AG09309 (cell line): Measurements from ENCODE around the gene NHERF2.
"Not testable (repeated sequence)": the region's sequence is repeated elsewhere in the genome, so short reads cannot be mapped to it uniquely, and the experiment has no call there.

Experiments used
- DNase-seq: peaks from one replicate; pipeline ENCODE4 v3.0.0-alpha.2; 2010; ENCODE audit warnings: low read depth
- H3K4me3 ChIP-seq: 2 replicates; pipeline ENCODE4 v1.5.1; 2011; ENCODE audit warnings: mild to moderate bottlenecking, low read depth, low read length, moderate library complexity; ENCODE audit not compliant: control insufficient read depth
- TF ChIP-seq, protein P1 (sequence below): IDR thresholded peaks from 2 replicates; pipeline ENCODE4 v1.5.1; 2011; ENCODE audit warnings: mild to moderate bottlenecking, low read depth, low read length, inconsistent platforms; ENCODE audit not compliant: insufficient read depth, control insufficient read depth; ENCODE audit errors: missing control alignments

Gene NHERF2

DNA sequence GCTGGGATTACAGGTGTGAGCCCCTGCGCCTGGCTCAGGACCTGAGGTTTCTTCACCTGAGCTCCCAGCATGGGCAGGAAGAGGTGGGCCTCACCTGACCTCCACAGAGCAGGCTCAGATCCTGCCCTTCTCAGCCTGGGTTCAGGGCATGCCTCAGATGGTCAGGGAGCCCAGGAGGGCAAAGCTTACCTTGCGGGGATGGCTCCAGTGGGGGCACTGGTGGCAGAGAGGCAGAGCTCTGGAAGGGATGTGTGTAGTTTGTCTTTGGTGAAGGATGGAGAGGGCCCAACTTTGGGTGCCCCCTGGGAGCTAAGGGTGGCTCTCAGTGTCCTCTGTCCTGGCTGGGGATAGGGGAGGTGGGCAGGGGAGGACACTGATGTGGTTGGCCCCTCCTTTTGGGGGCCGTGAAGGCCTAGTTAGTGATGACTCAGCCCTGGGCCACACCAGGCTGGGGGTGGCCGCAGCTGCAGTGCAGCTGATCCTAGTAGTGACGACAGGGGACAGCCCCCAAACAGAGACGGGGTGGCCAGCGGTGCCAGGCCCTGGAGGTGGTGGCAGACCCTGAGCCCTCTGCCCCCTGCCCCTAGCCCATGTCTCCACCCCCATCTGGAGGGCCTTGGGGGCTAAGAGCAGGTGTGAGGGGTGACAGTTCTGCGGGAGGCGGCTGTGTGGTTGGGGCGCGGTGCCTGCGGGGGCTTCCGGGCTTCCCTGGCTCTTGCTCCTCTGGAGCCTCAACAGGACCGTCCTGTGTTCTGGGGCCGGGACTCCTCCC lies 5.8 kb downstream of the NHERF2 start:
- peak overlapping the region; percentile 57 for H3K4me3 ChIP-seq
- TF ChIP-seq, protein P1, sequence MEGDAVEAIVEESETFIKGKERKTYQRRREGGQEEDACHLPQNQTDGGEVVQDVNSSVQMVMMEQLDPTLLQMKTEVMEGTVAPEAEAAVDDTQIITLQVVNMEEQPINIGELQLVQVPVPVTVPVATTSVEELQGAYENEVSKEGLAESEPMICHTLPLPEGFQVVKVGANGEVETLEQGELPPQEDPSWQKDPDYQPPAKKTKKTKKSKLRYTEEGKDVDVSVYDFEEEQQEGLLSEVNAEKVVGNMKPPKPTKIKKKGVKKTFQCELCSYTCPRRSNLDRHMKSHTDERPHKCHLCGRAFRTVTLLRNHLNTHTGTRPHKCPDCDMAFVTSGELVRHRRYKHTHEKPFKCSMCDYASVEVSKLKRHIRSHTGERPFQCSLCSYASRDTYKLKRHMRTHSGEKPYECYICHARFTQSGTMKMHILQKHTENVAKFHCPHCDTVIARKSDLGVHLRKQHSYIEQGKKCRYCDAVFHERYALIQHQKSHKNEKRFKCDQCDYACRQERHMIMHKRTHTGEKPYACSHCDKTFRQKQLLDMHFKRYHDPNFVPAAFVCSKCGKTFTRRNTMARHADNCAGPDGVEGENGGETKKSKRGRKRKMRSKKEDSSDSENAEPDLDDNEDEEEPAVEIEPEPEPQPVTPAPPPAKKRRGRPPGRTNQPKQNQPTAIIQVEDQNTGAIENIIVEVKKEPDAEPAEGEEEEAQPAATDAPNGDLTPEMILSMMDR = no peak
- no peak for DNase-seq

DNA sequence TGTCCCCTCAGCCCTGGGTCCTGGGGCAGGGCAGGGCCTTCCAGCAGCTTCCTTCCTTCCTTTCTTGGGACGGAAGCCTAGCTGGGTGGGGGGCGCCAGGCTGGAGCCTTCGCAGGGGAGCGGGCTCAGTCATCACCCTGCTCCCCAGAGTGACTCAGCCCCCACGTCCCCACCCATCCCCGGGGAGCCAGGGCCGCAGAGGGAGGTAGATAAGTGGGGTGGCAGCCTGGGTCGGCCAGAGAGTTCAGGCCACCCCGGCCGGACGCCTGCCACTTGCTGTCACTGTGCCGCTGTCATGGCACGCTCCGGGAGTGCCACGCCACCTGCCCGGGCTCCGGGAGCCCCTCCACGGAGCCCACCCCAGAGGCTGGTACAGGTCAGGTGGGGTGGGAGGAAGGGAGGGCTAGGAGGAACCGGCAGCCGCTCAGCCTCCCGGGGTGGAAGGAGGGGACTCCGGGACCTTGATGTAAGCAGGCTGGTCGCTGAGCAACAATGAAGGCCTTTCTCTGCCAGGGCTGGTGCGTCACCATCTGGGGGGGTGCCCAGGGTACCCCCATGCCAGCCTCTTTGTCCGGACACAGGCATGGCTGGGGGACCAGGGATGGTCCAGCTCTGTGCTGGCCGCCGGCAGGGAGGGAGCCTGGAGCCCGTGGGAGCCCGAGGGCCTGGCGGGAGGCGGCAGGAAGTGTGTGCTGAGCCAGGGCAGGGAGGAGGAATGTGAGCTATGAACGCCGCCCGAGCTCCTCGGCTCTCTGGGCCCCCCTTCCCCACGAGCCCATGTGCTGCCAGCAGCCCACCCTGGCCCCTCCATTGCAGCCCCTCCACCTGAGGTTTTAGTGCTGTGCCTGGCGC lies 6.6 kb downstream of the NHERF2 start:
- no peak for DNase-seq
- TF ChIP-seq, protein P1 = no peak
- H3K4me3 ChIP-seq = peak overlapping the region; percentile 57

DNA sequence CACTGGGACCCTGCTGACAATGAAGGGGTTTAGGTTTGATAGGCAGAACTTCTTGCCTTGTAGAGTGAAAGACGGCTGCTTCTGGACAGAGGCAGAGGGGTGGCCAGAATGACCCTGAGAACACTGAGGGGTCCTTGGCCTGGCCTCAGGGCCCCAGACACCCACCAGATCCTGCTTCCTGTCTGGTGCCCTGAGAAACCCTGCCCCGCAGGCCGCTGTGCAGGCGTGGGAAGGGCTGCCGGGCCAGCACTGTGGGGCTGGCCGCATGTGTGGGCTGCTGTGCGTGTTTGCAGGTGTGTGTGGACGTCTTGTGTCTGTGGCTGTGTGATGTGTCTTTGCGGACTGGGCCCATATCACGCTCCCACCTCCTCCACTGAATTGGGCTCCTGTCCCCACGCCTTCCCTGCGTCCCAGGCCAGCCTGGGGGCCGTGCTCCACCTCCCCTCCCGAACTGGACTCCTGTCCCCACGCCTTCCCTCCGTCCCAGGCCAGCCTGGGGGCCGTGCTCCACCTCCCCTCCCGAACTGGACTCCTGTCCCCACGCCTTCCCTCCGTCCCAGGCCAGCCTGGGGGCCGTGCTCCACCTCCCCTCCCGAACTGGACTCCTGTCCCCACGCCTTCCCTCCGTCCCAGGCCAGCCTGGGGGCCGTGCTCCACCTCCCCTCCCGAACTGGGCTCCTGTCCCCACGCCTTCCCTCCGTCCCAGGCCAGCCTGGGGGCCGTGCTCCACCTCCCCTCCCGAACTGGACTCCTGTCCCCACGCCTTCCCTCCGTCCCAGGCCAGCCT lies 7.4 kb downstream of the NHERF2 start:
- H3K4me3 ChIP-seq = peak overlapping the region; percentile 57
- not testable (repeated sequence) for DNase-seq

DNA sequence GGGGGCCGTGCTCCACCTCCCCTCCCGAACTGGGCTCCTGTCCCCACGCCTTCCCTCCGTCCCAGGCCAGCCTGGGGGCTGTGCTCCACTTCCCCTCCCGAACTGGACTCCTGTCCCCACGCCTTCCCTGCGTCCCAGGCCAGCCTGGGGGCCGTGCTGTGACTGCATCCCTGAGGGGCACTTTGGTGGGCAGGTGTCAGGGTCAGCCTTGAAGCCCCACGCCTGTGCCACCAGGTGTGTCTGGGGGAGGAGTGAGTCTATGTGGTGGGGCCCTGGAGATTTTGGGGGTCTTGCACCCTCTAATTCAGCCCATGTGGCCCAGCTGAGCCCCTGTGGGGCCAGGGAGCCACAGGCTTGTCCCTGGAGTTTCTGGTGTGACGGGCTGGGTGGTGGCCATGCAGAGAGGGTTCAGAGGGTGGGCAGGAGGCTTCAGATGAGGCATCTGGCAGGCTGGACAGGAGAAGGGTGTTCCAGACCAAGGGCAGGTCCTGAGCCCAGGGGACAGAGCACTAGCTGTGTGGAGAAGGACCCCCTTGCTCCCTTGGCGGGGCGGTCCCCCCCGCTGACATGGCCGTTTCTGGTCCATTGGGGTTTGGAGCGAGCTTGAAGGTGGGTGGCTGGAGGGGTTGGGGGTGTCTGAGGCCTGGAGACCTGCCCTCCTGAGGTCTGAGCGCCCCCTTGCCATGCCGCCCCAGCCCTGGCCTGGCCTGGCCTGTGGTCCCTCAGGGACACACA lies 8.2 kb downstream of the NHERF2 start:
- peak overlapping the region; percentile 33 for H3K4me3 ChIP-seq
- TF ChIP-seq, protein P1 = no peak
- no peak for DNase-seq

DNA sequence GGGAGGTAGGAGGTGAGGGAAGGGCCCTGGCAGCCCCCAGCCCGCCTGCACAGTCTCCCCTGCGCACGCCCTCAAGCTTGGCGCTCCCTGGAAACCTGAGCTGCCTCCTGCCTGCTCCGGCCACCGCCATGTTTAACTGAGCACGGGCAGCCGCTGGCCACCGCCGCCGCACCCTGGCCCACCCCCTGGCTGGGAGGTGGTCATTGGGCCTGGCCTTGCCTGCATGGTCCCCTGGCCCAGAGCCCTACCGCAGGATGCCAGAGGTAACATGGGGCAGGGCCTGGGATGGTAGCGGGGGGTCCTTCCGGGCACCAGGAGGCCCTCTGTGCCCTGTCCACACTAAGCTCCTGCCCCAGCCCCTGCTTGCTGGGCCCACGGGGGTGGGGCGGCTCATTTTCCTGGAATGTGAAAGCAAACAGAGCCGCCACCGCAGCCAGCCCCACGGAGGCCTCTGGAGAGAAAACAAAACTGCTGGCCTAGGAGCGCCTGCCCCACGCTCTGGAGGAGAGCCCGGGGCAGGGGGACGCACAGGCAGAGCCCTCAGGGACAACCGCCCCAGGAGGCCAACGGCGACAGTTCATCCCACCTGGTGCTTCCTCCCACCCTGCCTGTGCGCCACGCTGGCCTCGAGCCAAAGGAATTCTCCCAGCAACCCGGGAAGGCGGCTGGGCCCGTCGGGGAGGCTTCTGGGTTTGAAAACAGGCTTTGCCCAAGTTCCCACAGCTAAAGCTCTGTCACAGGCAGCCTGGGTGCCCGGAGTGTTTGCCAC lies 8.9 kb downstream of the NHERF2 start:
- DNase-seq = peak; percentile 57
- peak overlapping the region; percentile 33 for H3K4me3 ChIP-seq

More for the DNA sequence above, 8.9 kb downstream of the NHERF2 start:
- TF ChIP-seq, protein P1 = no peak
